HCT116 (cell line): Measurements from ENCODE around the gene PPP2R5D. TPM values are rescaled to one million over a fixed set of nuclear protein-coding genes. Genes with fewer than 3 reads are reported as not detected.
A peak's percentile ranks its signal among the peaks of the same experiment; 100 is the strongest.

ENCODE experiments used
- ATAC-seq: fragments of 200-7000 bp; cut with Tn5 transposase; 2 replicates; pipeline ENCODE4 v1.9.1; 2020; ENCODE audit warnings: mild to moderate bottlenecking, moderate library complexity
- BruUV-seq: library from RNA; stranded (reverse); fragments of 400-500 nt; replicated peaks from 2 replicates; lab custom pipeline; 2021; lab: Mats Ljungman, UMichigan
- CTCF ChIA-PET: fragments of 300-600 bp; sonication (Branson Sonifier 250); formaldehyde crosslinking; loops from one replicate; lab custom pipeline; 2021; ENCODE audit warnings: antibody characterized with exemption; lab: Charles Lee
- POLR2A ChIA-PET: fragments of 300-600, 350-600 bp; sonication (Branson Sonifier 250); formaldehyde crosslinking; loops from one replicate; lab custom pipeline; 2021; ENCODE audit warnings: antibody characterized with exemption; lab: Charles Lee
- RAD21 ChIA-PET, 2 experiments: fragments of 300-600 bp; sonication (Branson Sonifier 250); formaldehyde crosslinking; loops; one replicate each; lab custom pipeline; 2023; ENCODE audit warnings: low total read pairs in 2 of 2; ENCODE audit not compliant: uncharacterized antibody in 2 of 2, unreplicated experiment in 2 of 2, low non-redundant PET in 1 of 2; lab: Charles Lee
- DNase-seq: peaks from one replicate; pipeline ENCODE4 v3.0.0-alpha.2; 2010; ENCODE audit warnings: low read depth, low spot score
- H2AFZ ChIP-seq: fragments of 200-600 bp; shearing (Covaris generic), sonication (generic); 2 replicates; pipeline ENCODE4 v1.6.1; 2017; ENCODE audit warnings: low read depth, mixed run types, mixed read lengths, antibody characterized with exemption, low read length; ENCODE audit not compliant: poor library complexity, severe bottlenecking
- H3K27ac ChIP-seq: 2 replicates; pipeline ENCODE4 v1.5.1; 2012; ENCODE audit warnings: low read depth, low read length
- H3K27me3 ChIP-seq: fragments of 200-600 bp; sonication (generic); 2 replicates; pipeline ENCODE4 v1.6.1; 2016; ENCODE audit warnings: mixed run types, low read length, mixed read lengths; ENCODE audit not compliant: insufficient read depth
- H3K36me3 ChIP-seq, 2 experiments: fragments of 200-500 bp in 1 of 2; fragments of 200-600 bp in 1 of 2; sonication (Bioruptor generic) in 1 of 2; sonication (generic) in 1 of 2; 2 replicates each; pipeline versions ENCODE4 v1.5.1 to v1.6.1; 2014 to 2016; ENCODE audit warnings: low read length in 2 of 2, inconsistent platforms in 1 of 2, mixed read lengths in 1 of 2, mixed run types in 1 of 2; ENCODE audit not compliant: insufficient read depth in 2 of 2, control insufficient read depth in 1 of 2
- H3K4me1 ChIP-seq, 2 experiments: fragments of 200-600 bp in 1 of 2; sonication (generic) in 1 of 2; 2 replicates each; pipeline versions ENCODE4 v1.5.1 to v1.6.1; 2012 to 2017; ENCODE audit warnings: low read length in 2 of 2, inconsistent platforms in 1 of 2, mild to moderate bottlenecking in 1 of 2, mixed read lengths in 1 of 2, mixed run types in 1 of 2, moderate library complexity in 1 of 2; ENCODE audit not compliant: insufficient read depth in 2 of 2, control insufficient read depth in 1 of 2
- H3K4me2 ChIP-seq: fragments of 200-600 bp; sonication (generic); 2 replicates; pipeline ENCODE4 v1.6.1; 2017; ENCODE audit warnings: mixed run types, low read length, mixed read lengths
- H3K4me3 ChIP-seq, 2 experiments: fragments of 200-600 bp in 1 of 2; sonication (generic) in 1 of 2; replicated peaks in 1 of 2; 2 replicates each; pipeline ENCODE4 v1.5.1; 2011 to 2016; ENCODE audit warnings: low read length in 2 of 2, control low read depth in 1 of 2, low read depth in 1 of 2, mild to moderate bottlenecking in 1 of 2, mixed read lengths in 1 of 2, mixed run types in 1 of 2
- H3K79me2 ChIP-seq: fragments of 200-600 bp; sonication (generic); 2 replicates; pipeline ENCODE4 v1.6.1; 2017; ENCODE audit warnings: mild to moderate bottlenecking, mixed run types, low read length, moderate library complexity, mixed read lengths; ENCODE audit not compliant: insufficient read depth
- H3K9ac ChIP-seq: fragments of 200-600 bp; sonication (generic); 2 replicates; pipeline ENCODE4 v1.6.1; 2016; ENCODE audit warnings: low read length, mixed read lengths
- H3K9me2 ChIP-seq: fragments of 200-600 bp; sonication (generic), shearing (Covaris generic); 2 replicates; pipeline ENCODE4 v1.6.1; 2017; ENCODE audit warnings: mixed run types, mild to moderate bottlenecking, moderate library complexity; ENCODE audit not compliant: insufficient read depth
- H3K9me3 ChIP-seq, 2 experiments: fragments of 200-500 bp in 1 of 2; fragments of 200-600 bp in 1 of 2; sonication (Bioruptor generic) in 1 of 2; sonication (generic) in 1 of 2; 2 replicates each; pipeline ENCODE4 v1.6.1; 2014 to 2017; ENCODE audit warnings: low read length in 2 of 2, mixed read lengths in 2 of 2, inconsistent platforms in 1 of 2, low read depth in 1 of 2, mild to moderate bottlenecking in 1 of 2, mixed run types in 1 of 2, moderate library complexity in 1 of 2; ENCODE audit not compliant: control insufficient read depth in 1 of 2, insufficient read depth in 1 of 2
- H4K20me1 ChIP-seq: fragments of 200-600 bp; sonication (generic), shearing (Covaris generic); 2 replicates; pipeline ENCODE4 v1.6.1; 2017; ENCODE audit warnings: mixed run types, mild to moderate bottlenecking, moderate library complexity; ENCODE audit not compliant: insufficient read depth
- EZH2 ChIP-seq: fragments of 200-600 bp; sonication (generic); IDR thresholded peaks from 2 replicates; pipeline ENCODE4 v1.6.1; 2017; ENCODE audit warnings: antibody characterized with exemption, mixed run types
- JUND ChIP-seq: IDR thresholded peaks from 2 replicates; pipeline ENCODE4 v1.6.1; 2012
- ZNF274 ChIP-seq: fragments of 200-500 bp; sonication (Bioruptor generic); IDR thresholded peaks from 2 replicates; pipeline ENCODE4 v1.6.1; 2014; ENCODE audit warnings: mild to moderate bottlenecking, low read depth, low read length, inconsistent platforms
- intact Hi-C: fragments of 100-400 bp; cut with micrococcal nuclease; formaldehyde crosslinking; loops from 2 replicates; pipeline ENCODE4 v1.10.0; 2022
- total RNA-seq: library from RNA; stranded (reverse); gene quantifications from one replicate; pipeline ENCODE4 v1.2.1, GENCODE V29; 2021; ENCODE audit not compliant: unreplicated experiment
- TF ChIP-seq, protein P1 (sequence below): IDR thresholded peaks from 2 replicates; pipeline ENCODE4 v1.6.1; 2012
- TF ChIP-seq, protein P2 (sequence below), 3 experiments: fragments of 200-600 bp in 1 of 3; sonication (generic) in 1 of 3; IDR thresholded peaks in 2 of 3; conservative IDR thresholded peaks in 1 of 3; 2 replicates each; pipeline ENCODE4 v1.5.1; 2012 to 2017; ENCODE audit warnings: low read depth in 2 of 3, low read length in 2 of 3, antibody characterized with exemption in 1 of 3, borderline replicate concordance in 1 of 3, control low read depth in 1 of 3, mild to moderate bottlenecking in 1 of 3, mixed read lengths in 1 of 3, mixed run types in 1 of 3, moderate library complexity in 1 of 3; ENCODE audit not compliant: insufficient read depth in 1 of 3

The PPP2R5D gene
- total RNA-seq, 1 experiment from 2014 or later: 49.6 TPM

DNA sequence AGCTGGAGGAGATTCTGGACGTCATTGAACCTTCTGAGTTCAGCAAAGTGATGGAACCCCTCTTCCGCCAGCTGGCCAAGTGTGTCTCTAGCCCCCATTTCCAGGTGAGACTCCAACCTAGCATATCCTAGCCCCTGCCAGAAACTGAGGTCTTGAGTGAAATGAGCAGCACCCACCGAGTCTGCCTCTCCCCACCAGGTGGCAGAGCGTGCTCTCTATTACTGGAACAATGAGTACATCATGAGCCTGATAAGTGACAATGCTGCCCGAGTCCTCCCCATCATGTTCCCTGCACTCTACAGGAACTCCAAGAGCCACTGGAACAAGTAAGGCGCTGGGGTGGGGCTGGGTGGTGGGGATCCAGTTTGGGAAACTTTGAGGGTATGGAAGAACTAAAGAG lies 24.8 kb downstream of the PPP2R5D start:
- H3K9ac ChIP-seq: no peak overlapping the region
- peaks cover 20% of the 10 kb centered on the region for H3K79me2 ChIP-seq
- H3K9me3 ChIP-seq: no peaks in the 10 kb centered on the region
- intact Hi-C loops: loop anchor here (1.0 kb wide), 1 partner anchor 134 kb away; no protein-coding TSS in a partner anchor
- no peak overlapping the region for H2AFZ ChIP-seq
- TF ChIP-seq, protein P1, sequence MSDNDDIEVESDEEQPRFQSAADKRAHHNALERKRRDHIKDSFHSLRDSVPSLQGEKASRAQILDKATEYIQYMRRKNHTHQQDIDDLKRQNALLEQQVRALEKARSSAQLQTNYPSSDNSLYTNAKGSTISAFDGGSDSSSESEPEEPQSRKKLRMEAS: no peak
- no peak for TF ChIP-seq JUND
- TF ChIP-seq, protein P2, sequence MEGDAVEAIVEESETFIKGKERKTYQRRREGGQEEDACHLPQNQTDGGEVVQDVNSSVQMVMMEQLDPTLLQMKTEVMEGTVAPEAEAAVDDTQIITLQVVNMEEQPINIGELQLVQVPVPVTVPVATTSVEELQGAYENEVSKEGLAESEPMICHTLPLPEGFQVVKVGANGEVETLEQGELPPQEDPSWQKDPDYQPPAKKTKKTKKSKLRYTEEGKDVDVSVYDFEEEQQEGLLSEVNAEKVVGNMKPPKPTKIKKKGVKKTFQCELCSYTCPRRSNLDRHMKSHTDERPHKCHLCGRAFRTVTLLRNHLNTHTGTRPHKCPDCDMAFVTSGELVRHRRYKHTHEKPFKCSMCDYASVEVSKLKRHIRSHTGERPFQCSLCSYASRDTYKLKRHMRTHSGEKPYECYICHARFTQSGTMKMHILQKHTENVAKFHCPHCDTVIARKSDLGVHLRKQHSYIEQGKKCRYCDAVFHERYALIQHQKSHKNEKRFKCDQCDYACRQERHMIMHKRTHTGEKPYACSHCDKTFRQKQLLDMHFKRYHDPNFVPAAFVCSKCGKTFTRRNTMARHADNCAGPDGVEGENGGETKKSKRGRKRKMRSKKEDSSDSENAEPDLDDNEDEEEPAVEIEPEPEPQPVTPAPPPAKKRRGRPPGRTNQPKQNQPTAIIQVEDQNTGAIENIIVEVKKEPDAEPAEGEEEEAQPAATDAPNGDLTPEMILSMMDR (IDR thresholded peaks at IDR 0.05 in 2 of 3, conservative IDR thresholded peaks at IDR 0.05 in 1 of 3; ENCODE audit: borderline replicate concordance in 1 of 3, insufficient read depth in 1 of 3, low read depth in 2 of 3, low read length in 2 of 3): peak in 2 of 3 experiments; percentile 56 to 59; a peak in 4 of 6 replicates
- ChIA-PET CTCF (interaction anchor here (1.0 to 1.1 kb wide), 2 partner anchors 25 to 135 kb away, joined by 3 read pairs; partner anchors contain the start of gene PPP2R5D), POLR2A (interaction anchor here (1.1 kb wide), 1 partner anchor 25 kb away, joined by 3 read pairs; the partner anchor contains the start of gene PPP2R5D), RAD21 (no interaction called here)
- H3K4me1 ChIP-seq: peaks cover 7 to 13% of the 10 kb centered on the region in 2 experiments; a peak in 2 of 4 replicates
- H3K27me3 ChIP-seq: no peaks in the 10 kb centered on the region
- no peak overlapping the region for H3K27ac ChIP-seq
- H3K9me2 ChIP-seq: no peaks in the 10 kb centered on the region
- no peak for DNase-seq
- ATAC-seq: no peak
- H3K4me3 ChIP-seq: no peak overlapping the region
- no peaks in the 10 kb centered on the region for H4K20me1 ChIP-seq
- no peak overlapping the region for H3K4me2 ChIP-seq
- H3K36me3 ChIP-seq: peaks cover 36 to 39% of the 10 kb centered on the region in 2 experiments; a peak in 3 of 4 replicates
- BruUV-seq: no TSS peak

GRCh38 chr6:43011207-43011606 lies 26.8 kb downstream of the PPP2R5D start:
- intact Hi-C loops: loop anchor here (5.0 kb wide), 2 partner anchors 46 to 254 kb away; partner anchors contain the start of genes KLC4 and MRPL2
- H3K9ac ChIP-seq: no peak overlapping the region
- CTCF ChIA-PET: no interaction called here
- no peak for ATAC-seq
- TF ChIP-seq, protein P2 (IDR thresholded peaks at IDR 0.05 in 2 of 3, conservative IDR thresholded peaks at IDR 0.05 in 1 of 3; ENCODE audit: borderline replicate concordance in 1 of 3, insufficient read depth in 1 of 3, low read depth in 2 of 3, low read length in 2 of 3): peak in 1 of 3 experiments; percentile 8; a peak in 1 of 6 replicates
- TF ChIP-seq ZNF274 (no peak), EZH2 (no peak)
- TF ChIP-seq, all 23 proteins: peak for 1
- no peak for DNase-seq
- H3K36me3 ChIP-seq: peaks cover 36 to 37% of the 10 kb centered on the region in 2 experiments; a peak in 3 of 4 replicates
- H3K27me3 ChIP-seq: no peaks in the 10 kb centered on the region
- H3K9me2 ChIP-seq: no peaks in the 10 kb centered on the region
- no peak overlapping the region for H3K27ac ChIP-seq
- H4K20me1 ChIP-seq: no peaks in the 10 kb centered on the region
- no peak overlapping the region for H2AFZ ChIP-seq
- peaks cover 7 to 20% of the 10 kb centered on the region in 2 experiments; a peak in 2 of 4 replicates for H3K4me1 ChIP-seq
- H3K79me2 ChIP-seq: peaks cover 34% of the 10 kb centered on the region
- H3K4me2 ChIP-seq: no peak overlapping the region
- H3K9me3 ChIP-seq: no peaks in the 10 kb centered on the region
- no TSS peak for BruUV-seq
- H3K4me3 ChIP-seq: no peak overlapping the region
- ChIA-PET POLR2A (no interaction called here), RAD21 (no interaction called here)
